Urothelium cell line (cell line): ENCODE measurements around the gene CNTNAP4.

Experiments
- DNase-seq: peaks from one replicate; pipeline ENCODE4 v3.0.0; 2011; ENCODE audit warnings: low spot score, mixed read lengths
- FAIRE-seq: peaks from 2 replicates; lab custom pipeline; 2011; peaks lifted over from hg19 to GRCh38; lab: Jason Lieb, UNC

CNTNAP4 gene

GRCh38 chr16:76574651-76575050 is 297.4 kb downstream of the CNTNAP4 start:
- FAIRE-seq: no peak
- DNase-seq: no peak

- FAIRE-seq (no peak), DNase-seq (no peak)
Observed at GRCh38 chr16:76576526-76576925, 299.3 kb downstream of the CNTNAP4 start.

- DNase-seq: no peak
- no peak for FAIRE-seq
Observed at GRCh38 chr16:76577003-76577402, 299.8 kb downstream of the CNTNAP4 start.

- FAIRE-seq (no peak), DNase-seq (no peak)
Observed at GRCh38 chr16:76579277-76579922, 302.2 kb downstream of the CNTNAP4 start.

GRCh38 chr16:76583466-76583865 is 306.3 kb downstream of the CNTNAP4 start:
- DNase-seq (no peak), FAIRE-seq (no peak)

GRCh38 chr16:76583945-76584344 is 306.7 kb downstream of the CNTNAP4 start:
- FAIRE-seq (no peak), DNase-seq (no peak)

GRCh38 chr16:76598498-76598897 is 321.3 kb downstream of the CNTNAP4 start:
- DNase-seq: no peak
- FAIRE-seq: no peak

GRCh38 chr16:76607317-76607716 is 330.1 kb downstream of the CNTNAP4 start:
- FAIRE-seq: no peak
- DNase-seq: no peak
